ENCODE measurements around the gene CD47.

The CD47 gene

GRCh38 chr3:108091498-108092250, 843 bp upstream of the CD47 start:
- no peak for DNase-seq (ENCODE audit: low spot score)
- H3K27me3 Mint-ChIP-seq (ENCODE audit: low read depth): no peaks in the 10 kb centered on the region

DNA sequence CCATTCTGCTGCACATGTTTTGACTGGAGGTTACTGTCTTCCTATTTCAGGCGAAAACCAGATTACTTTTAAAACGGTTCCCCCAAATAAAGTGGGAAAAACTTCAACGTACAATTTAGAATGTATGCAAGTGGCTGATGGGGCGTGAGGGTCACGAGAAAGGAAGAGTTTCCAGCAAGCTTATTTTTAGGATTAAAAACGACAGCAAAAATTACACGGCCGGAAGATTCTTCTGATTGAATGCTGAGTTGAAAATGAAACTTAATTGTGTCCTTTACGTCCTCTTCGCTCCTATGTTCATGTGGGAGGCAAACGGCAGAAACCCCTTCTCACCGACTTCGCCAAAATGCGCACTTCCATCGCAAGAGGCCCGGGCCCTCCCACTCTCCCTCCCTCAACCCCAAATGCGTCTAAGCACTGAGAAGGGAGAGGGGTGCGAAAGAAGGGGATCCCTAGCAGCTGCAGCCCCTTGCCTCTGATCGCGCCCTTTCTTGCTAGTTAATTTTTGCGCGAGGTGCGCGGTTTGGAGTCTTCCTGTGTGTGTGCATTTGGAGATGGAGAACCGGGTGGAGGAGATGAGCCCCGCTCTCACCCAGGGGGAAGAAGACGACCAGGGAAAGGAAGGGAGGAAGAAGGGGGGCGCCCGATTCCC, 656 bp downstream of the CD47 start:
- peak; percentile 71 for DNase-seq (ENCODE audit: low spot score)
- peak overlapping the region; percentile 98 for H3K4me3 Mint-ChIP-seq
- peak overlapping the region; percentile 100 for H3K27ac Mint-ChIP-seq
- H3K27me3 Mint-ChIP-seq (ENCODE audit: low read depth): no peaks in the 10 kb centered on the region
- H3K9me3 Mint-ChIP-seq: peaks cover 3% of the 10 kb centered on the region
- peaks cover 20% of the 10 kb centered on the region for H3K36me3 Mint-ChIP-seq (ENCODE audit: low read depth)
- H3K4me1 Mint-ChIP-seq (ENCODE audit: low read depth): peaks cover 41% of the 10 kb centered on the region

More at GRCh38 chr3:108091498-108092250, 843 bp upstream of the CD47 start:
- Mint-ChIP-seq H3K4me3 (peak overlapping the region; percentile 93), H3K4me1 (ENCODE audit: low read depth) (peaks cover 45% of the 10 kb centered on the region), H3K36me3 (ENCODE audit: low read depth) (peaks cover 20% of the 10 kb centered on the region), H3K27ac (peak overlapping the region; percentile 98), H3K9me3 (peaks cover 3% of the 10 kb centered on the region)

DNA sequence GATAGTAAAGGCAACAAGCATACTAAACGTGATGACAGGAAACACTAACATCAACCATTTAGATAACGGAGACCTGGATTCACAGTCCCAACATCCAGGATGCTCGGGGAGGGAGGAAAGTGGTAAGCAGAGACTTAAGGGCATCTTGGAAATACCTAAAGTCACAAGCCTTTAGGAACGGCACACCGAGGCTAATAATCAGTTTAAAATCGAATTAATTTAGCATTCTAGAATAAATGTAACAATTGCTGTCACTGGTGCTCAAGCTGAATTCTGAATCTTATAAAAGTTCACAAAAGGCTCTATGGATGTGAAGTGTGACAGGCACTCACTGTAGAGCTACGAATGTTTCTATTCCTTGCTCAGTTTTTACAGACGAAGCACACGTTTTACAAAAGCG, 1.3 kb downstream of the CD47 start:
- H3K27me3 Mint-ChIP-seq (ENCODE audit: low read depth): no peaks in the 10 kb centered on the region

DNA sequence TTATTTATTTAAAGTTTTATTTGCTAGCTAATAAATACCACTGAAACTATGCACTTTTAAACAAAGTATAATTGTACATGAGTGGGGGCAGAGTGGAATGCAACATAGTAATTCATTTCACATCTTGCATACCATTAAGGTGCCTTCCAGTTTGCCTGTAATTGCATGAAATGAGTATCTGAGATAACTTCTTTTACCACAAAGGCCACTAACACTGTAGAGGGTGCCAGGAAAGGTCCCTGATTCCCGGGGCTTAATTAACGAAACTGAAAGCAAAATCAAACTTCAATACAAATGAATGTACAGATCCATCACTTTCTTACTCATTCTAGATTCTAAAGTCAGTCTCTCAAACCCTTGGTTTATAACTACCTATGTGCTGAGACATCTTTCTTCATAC, 2.1 kb downstream of the CD47 start:
- no peaks in the 10 kb centered on the region for H3K27me3 Mint-ChIP-seq (ENCODE audit: low read depth)
- peaks cover 20% of the 10 kb centered on the region for H3K36me3 Mint-ChIP-seq (ENCODE audit: low read depth)
- peak; percentile 70 for DNase-seq (ENCODE audit: low spot score)
- peak overlapping the region; percentile 52 for H3K27ac Mint-ChIP-seq
- H3K4me1 Mint-ChIP-seq (ENCODE audit: low read depth): peaks cover 33% of the 10 kb centered on the region
- H3K9me3 Mint-ChIP-seq: peaks cover 3% of the 10 kb centered on the region
- H3K4me3 Mint-ChIP-seq: peak overlapping the region; percentile 98

More for the DNA sequence above, 1.3 kb downstream of the CD47 start:
- peak overlapping the region; percentile 98 for H3K4me3 Mint-ChIP-seq
- peaks cover 20% of the 10 kb centered on the region for H3K36me3 Mint-ChIP-seq (ENCODE audit: low read depth)
- peaks cover 37% of the 10 kb centered on the region for H3K4me1 Mint-ChIP-seq (ENCODE audit: low read depth)
- H3K9me3 Mint-ChIP-seq: peaks cover 3% of the 10 kb centered on the region
- DNase-seq (ENCODE audit: low spot score): no peak
- peak overlapping the region; percentile 100 for H3K27ac Mint-ChIP-seq

DNA sequence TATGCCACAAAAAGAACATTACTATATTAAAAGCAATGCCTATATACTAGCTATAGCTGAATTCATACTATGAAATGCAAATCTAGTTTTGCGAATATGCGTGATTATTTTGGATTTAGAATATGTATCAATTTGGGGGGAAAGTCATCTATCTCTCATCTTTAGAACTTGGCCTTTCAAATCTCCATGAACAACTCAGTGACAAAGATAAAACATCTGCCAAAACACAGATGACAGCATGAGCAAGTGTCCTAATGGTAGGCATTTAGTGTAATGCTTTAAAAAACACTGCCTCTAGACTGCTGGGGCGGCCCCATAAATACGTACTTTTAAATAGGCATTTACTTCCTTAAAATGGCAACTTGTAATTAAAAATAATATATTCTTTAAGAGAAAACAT, 2.7 kb downstream of the CD47 start:
- peaks cover 27% of the 10 kb centered on the region for H3K4me1 Mint-ChIP-seq (ENCODE audit: low read depth)
- H3K36me3 Mint-ChIP-seq (ENCODE audit: low read depth): peaks cover 20% of the 10 kb centered on the region
- peaks cover 3% of the 10 kb centered on the region for H3K9me3 Mint-ChIP-seq
- peak overlapping the region; percentile 73 for H3K4me3 Mint-ChIP-seq
- H3K27ac Mint-ChIP-seq: peak overlapping the region; percentile 45
- DNase-seq (ENCODE audit: low spot score): no peak
- no peaks in the 10 kb centered on the region for H3K27me3 Mint-ChIP-seq (ENCODE audit: low read depth)

DNA sequence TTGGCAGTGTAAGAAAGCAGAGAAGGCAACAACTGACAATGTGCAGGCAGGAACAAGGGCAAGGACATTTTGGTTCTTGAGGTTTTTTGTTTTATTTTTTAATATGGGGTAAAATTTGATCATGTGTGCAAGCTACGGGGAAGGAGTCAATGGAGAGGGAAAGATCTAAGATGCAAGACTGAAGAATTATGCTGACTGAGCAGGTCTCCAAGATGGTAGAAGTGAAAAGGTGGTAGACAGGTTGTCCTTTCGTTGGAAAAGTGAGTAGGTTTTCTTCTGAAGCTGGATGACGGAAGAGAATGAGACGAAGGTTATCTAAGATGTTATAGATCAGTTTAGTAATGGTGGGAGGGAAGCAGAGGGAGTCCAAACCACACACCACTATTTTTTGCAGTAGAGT, 4.2 kb downstream of the CD47 start:
- DNase-seq (ENCODE audit: low spot score): no peak
- H3K27me3 Mint-ChIP-seq (ENCODE audit: low read depth): no peaks in the 10 kb centered on the region
- H3K9me3 Mint-ChIP-seq: peaks cover 2% of the 10 kb centered on the region
- H3K4me1 Mint-ChIP-seq (ENCODE audit: low read depth): peaks cover 21% of the 10 kb centered on the region
- no peak overlapping the region for H3K27ac Mint-ChIP-seq
- H3K36me3 Mint-ChIP-seq (ENCODE audit: low read depth): peaks cover 16% of the 10 kb centered on the region
- no peak overlapping the region for H3K4me3 Mint-ChIP-seq

- H3K36me3 Mint-ChIP-seq (ENCODE audit: low read depth): peaks cover 18% of the 10 kb centered on the region
- peaks cover 27% of the 10 kb centered on the region for H3K4me1 Mint-ChIP-seq (ENCODE audit: low read depth)
- H3K9me3 Mint-ChIP-seq: no peaks in the 10 kb centered on the region
- H3K27ac Mint-ChIP-seq: no peak overlapping the region
- no peak for DNase-seq (ENCODE audit: low spot score)
- no peaks in the 10 kb centered on the region for H3K27me3 Mint-ChIP-seq (ENCODE audit: low read depth)
- H3K4me3 Mint-ChIP-seq: no peak overlapping the region
Observed at GRCh38 chr3:108085810-108086350, 5.0 kb downstream of the CD47 start.

- peaks cover 18% of the 10 kb centered on the region for H3K36me3 Mint-ChIP-seq (ENCODE audit: low read depth)
- H3K4me1 Mint-ChIP-seq (ENCODE audit: low read depth): peaks cover 31% of the 10 kb centered on the region
- no peaks in the 10 kb centered on the region for H3K9me3 Mint-ChIP-seq
- no peak for DNase-seq (ENCODE audit: low spot score)
- H3K27ac Mint-ChIP-seq: no peak overlapping the region
- H3K27me3 Mint-ChIP-seq (ENCODE audit: low read depth): no peaks in the 10 kb centered on the region
- no peak overlapping the region for H3K4me3 Mint-ChIP-seq
Observed at GRCh38 chr3:108085370-108085769, 5.5 kb downstream of the CD47 start.

GRCh38 chr3:108079877-108080276, 11.0 kb downstream of the CD47 start:
- peaks cover 40% of the 10 kb centered on the region for H3K36me3 Mint-ChIP-seq (ENCODE audit: low read depth)
- H3K4me1 Mint-ChIP-seq (ENCODE audit: low read depth): peaks cover 48% of the 10 kb centered on the region

GRCh38 chr3:108079043-108079442, 11.8 kb downstream of the CD47 start:
- Mint-ChIP-seq H3K9me3 (no peaks in the 10 kb centered on the region), H3K4me3 (no peak overlapping the region), H3K27ac (peak overlapping the region; percentile 28), H3K36me3 (ENCODE audit: low read depth) (peaks cover 44% of the 10 kb centered on the region), H3K4me1 (ENCODE audit: low read depth) (peaks cover 50% of the 10 kb centered on the region), H3K27me3 (ENCODE audit: low read depth) (no peaks in the 10 kb centered on the region)
- DNase-seq (ENCODE audit: low spot score): no peak

More at GRCh38 chr3:108079877-108080276, 11.0 kb downstream of the CD47 start:
- no peak overlapping the region for H3K27ac Mint-ChIP-seq
- no peaks in the 10 kb centered on the region for H3K9me3 Mint-ChIP-seq
- no peaks in the 10 kb centered on the region for H3K27me3 Mint-ChIP-seq (ENCODE audit: low read depth)
- H3K4me3 Mint-ChIP-seq: no peak overlapping the region
- DNase-seq (ENCODE audit: low spot score): no peak

- no peak overlapping the region for H3K4me3 Mint-ChIP-seq
- H3K4me1 Mint-ChIP-seq (ENCODE audit: low read depth): peaks cover 51% of the 10 kb centered on the region
- no peaks in the 10 kb centered on the region for H3K27me3 Mint-ChIP-seq (ENCODE audit: low read depth)
- no peak for DNase-seq (ENCODE audit: low spot score)
- H3K27ac Mint-ChIP-seq: no peak overlapping the region
- no peaks in the 10 kb centered on the region for H3K9me3 Mint-ChIP-seq
- H3K36me3 Mint-ChIP-seq (ENCODE audit: low read depth): peaks cover 56% of the 10 kb centered on the region
Observed at GRCh38 chr3:108076564-108076963, 14.3 kb downstream of the CD47 start.

DNA sequence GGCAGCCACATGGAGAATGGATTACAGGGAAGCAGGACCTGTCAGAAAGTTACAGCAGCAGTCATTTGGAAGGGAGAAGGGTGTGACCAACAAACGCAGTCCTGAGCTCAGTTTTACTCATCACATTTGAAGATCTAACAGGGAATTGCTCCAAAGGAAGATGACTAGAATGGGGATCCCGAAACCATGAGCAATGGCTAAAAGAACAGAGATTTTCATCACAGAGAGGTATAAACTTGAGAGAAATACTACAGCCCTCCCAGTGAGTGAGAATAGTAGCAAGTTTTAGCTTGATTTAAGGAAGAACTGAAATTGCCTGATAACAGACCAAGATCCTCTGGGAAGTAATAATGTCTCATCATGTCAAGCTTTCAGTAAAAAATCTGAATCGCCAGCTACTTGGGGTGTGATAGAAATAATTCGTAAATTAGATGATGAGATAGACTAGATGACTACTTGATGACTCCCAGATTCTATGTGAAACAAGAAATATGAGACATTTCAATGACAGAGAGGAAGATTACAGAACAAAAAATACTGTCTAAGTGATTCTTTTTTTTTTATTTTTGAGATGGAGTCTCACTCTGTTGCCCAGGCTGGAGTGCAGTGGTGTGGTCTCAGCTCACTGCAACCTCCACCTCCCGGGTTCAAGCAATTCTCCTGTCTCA, 16.9 kb downstream of the CD47 start:
- no peak for DNase-seq (ENCODE audit: low spot score)
- Mint-ChIP-seq H3K27me3 (ENCODE audit: low read depth) (no peaks in the 10 kb centered on the region), H3K4me1 (ENCODE audit: low read depth) (peaks cover 37% of the 10 kb centered on the region), H3K27ac (peak overlapping the region; percentile 33), H3K4me3 (no peak overlapping the region), H3K36me3 (ENCODE audit: low read depth) (peaks cover 54% of the 10 kb centered on the region), H3K9me3 (no peaks in the 10 kb centered on the region)

- Mint-ChIP-seq H3K4me1 (ENCODE audit: low read depth) (peaks cover 35% of the 10 kb centered on the region), H3K4me3 (no peak overlapping the region), H3K27ac (no peak overlapping the region), H3K9me3 (no peaks in the 10 kb centered on the region), H3K27me3 (ENCODE audit: low read depth) (no peaks in the 10 kb centered on the region), H3K36me3 (ENCODE audit: low read depth) (peaks cover 52% of the 10 kb centered on the region)
- no peak for DNase-seq (ENCODE audit: low spot score)
Observed at GRCh38 chr3:108071368-108071767, 19.5 kb downstream of the CD47 start.

- no peak for DNase-seq (ENCODE audit: low spot score)
- H3K36me3 Mint-ChIP-seq (ENCODE audit: low read depth): peaks cover 58% of the 10 kb centered on the region
- no peak overlapping the region for H3K27ac Mint-ChIP-seq
- H3K27me3 Mint-ChIP-seq (ENCODE audit: low read depth): no peaks in the 10 kb centered on the region
- H3K9me3 Mint-ChIP-seq: no peaks in the 10 kb centered on the region
- H3K4me3 Mint-ChIP-seq: no peak overlapping the region
- H3K4me1 Mint-ChIP-seq (ENCODE audit: low read depth): peaks cover 33% of the 10 kb centered on the region
Observed at GRCh38 chr3:108070356-108070755, 20.5 kb downstream of the CD47 start.
